Measurements from ENCODE around the gene PPIC. TPM values are rescaled to one million over a fixed set of nuclear protein-coding genes. Genes with fewer than 3 reads are reported as not detected.

Gene PPIC
- total RNA-seq (2022) (45.3 and 65.0 TPM in 2 replicates), Bru-seq, nascent RNA (percentile 67 among the genes with signal in this experiment), BruChase-seq, experiment 1, labeled RNA remaining after a 6-hour chase (percentile 76 among the genes with signal in this experiment), BruChase-seq, experiment 2, labeled RNA remaining after a 2-hour chase (percentile 73 among the genes with signal in this experiment)
- long read RNA-seq, transcript PPIC-201 (5 exons, 1,380 nt): major isoform, 196 of 200 reads
- long read RNA-seq, partial matches to known transcripts: 0 of 200 reads
- long read RNA-seq, other reads (novel, unspliced or antisense): 4 of 200 reads

DNA sequence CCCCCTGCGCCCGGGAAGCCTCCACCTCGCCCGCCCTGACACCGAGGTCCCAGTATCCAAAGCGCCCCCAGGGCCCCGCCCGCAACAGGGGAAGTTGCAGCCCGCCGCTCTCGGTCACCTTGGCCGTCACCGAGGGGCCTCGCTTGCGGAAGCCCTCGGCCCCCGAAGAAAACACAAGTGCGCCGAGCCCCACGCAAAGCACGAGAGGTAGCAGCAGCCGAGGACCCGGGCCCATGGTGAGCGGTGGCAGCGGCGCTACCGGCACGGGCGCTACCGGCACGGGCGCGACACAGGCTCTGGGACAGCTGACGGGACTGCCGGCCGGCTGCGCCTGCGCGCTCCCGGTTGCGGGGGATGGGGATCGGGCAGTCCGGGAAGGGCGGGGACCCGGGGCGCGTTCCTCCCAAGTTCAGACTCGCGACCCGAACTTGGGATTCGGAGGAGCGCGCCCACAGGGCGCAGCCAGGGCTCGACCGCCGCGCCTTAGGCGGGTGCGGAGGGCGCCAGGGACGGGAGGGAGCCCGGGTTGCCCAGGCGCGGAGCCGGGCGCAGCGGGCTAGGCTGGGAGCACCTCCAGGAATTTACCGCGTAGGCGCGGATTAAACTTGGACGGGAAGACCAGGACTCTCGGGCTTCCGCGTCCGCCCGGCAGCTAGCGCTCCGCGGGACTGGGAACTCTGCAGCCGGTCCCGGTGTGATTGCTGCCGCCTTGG lies at the start of gene PPIC:
Gene PPIC (minus strand): TSS at position 335 of the 713 bp plus-strand sequence. CDS start 100 bp downstream, at position 235.
- Mint-ChIP-seq H3K4me3 (ENCODE audit: unreplicated experiment) (peak within 1 kb of the TSS; percentile 80), H3K27me3 (ENCODE audit: insufficient read depth, unreplicated experiment) (no peaks in the 10 kb centered on the region), H3K9me3 (ENCODE audit: unreplicated experiment) (no peaks in the 10 kb centered on the region), H3K27ac (ENCODE audit: low read depth, unreplicated experiment) (peak within 1 kb of the TSS; percentile 86), H3K4me1 (ENCODE audit: insufficient read depth, unreplicated experiment) (peaks cover 38% of the 10 kb centered on the region), H3K36me3 (ENCODE audit: insufficient read depth, unreplicated experiment) (peaks cover 6% of the 10 kb centered on the region)
- BruUV-seq (replicated peaks): no TSS peak
- TF ChIP-seq, protein P1, sequence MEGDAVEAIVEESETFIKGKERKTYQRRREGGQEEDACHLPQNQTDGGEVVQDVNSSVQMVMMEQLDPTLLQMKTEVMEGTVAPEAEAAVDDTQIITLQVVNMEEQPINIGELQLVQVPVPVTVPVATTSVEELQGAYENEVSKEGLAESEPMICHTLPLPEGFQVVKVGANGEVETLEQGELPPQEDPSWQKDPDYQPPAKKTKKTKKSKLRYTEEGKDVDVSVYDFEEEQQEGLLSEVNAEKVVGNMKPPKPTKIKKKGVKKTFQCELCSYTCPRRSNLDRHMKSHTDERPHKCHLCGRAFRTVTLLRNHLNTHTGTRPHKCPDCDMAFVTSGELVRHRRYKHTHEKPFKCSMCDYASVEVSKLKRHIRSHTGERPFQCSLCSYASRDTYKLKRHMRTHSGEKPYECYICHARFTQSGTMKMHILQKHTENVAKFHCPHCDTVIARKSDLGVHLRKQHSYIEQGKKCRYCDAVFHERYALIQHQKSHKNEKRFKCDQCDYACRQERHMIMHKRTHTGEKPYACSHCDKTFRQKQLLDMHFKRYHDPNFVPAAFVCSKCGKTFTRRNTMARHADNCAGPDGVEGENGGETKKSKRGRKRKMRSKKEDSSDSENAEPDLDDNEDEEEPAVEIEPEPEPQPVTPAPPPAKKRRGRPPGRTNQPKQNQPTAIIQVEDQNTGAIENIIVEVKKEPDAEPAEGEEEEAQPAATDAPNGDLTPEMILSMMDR (IDR thresholded peaks at IDR 0.05; ENCODE audit: unreplicated experiment): no peak
- CTCF ChIA-PET: interaction anchor here (0.7 to 0.8 kb wide), 2 partner anchors 72 to 283 kb away, joined by 3 read pairs; no protein-coding TSS in a partner anchor
- intact Hi-C loops (cut with micrococcal nuclease): loop anchor here (1.0 to 5.0 kb wide), 6 partner anchors 51 to 854 kb away; partner anchors contain the start of genes PRDM6 and SNX24
- peak; percentile 88 for DNase-seq (ENCODE audit: unreplicated experiment)
- POLR2A ChIA-PET: interaction anchor here (0.7 to 2.4 kb wide), 14 partner anchors 9 to 497 kb away, joined by 3 to 12 read pairs (median 4); partner anchors contain the start of genes CSNK1G3 and SNX24

- intact Hi-C loops (cut with micrococcal nuclease): loop anchor here (5.0 kb wide), 1 partner anchor 48 kb away; the partner anchor contains the start of gene PPIC
- ChIA-PET POLR2A (interaction anchor here (0.8 kb wide), 1 partner anchor 15 kb away, joined by 4 read pairs; no protein-coding TSS in a partner anchor), CTCF (interaction anchor here (1.0 kb wide), 1 partner anchor 381 kb away, joined by 4 read pairs; no protein-coding TSS in a partner anchor)
These were observed 49.2 kb upstream of the PPIC start for GRCh38 chr5:123085638-123086286.

DNA sequence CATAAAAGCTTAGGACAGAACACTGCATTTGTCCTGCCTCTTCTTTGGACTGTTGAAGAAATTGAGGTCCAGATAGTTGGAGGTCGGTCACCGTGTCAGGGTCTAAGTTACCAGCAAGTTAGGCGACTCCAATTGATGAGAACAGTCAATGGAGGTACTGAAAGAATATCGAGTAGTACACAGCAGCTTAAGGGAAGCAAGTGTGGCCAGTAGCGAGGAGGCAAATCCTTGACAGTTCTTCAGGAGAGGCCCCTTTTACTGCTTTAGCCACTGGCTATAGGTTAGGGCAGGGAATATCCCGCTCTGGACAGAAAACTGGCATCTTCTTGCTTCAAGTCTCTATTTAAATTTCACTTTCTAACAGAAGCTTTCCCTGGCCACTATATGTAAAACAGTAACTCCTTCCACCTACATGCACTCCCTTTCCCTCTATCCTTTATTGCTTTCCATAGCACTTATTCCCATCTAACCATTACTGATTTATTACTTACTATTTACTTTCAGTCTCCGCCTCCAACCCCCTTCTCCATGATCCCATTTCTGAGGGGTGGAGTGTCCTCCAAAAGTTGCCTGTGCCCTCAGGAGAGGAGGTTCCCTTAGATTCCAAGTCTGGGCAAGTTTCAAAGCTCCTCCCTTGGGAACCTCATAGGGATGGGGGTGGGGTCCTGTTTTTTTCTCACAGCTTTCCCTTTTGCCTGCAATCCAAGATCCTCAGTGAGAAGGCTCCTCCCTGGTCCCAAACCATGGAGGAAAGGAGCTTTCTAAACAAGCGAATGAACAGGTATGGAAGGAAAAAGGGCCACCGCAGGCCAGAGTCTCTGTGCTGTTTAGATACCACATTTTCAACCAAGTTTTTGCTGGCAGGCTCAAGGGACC lies 48.4 kb upstream of the PPIC start:
- POLR2A ChIA-PET: interaction anchor here (0.8 kb wide), 1 partner anchor 15 kb away, joined by 4 read pairs; no protein-coding TSS in a partner anchor
- TF ChIP-seq, protein P1 (IDR thresholded peaks at IDR 0.05; ENCODE audit: unreplicated experiment): no peak
- no peak for DNase-seq (ENCODE audit: unreplicated experiment)
- intact Hi-C loops (cut with micrococcal nuclease): loop anchor here (5.0 kb wide), 1 partner anchor 48 kb away; the partner anchor contains the start of gene PPIC
- no TSS peak for BruUV-seq (replicated peaks)
- H3K27ac Mint-ChIP-seq (ENCODE audit: low read depth, unreplicated experiment): no peak overlapping the region
- H3K4me3 Mint-ChIP-seq (ENCODE audit: unreplicated experiment): no peak overlapping the region
- peaks cover 7% of the 10 kb centered on the region for H3K4me1 Mint-ChIP-seq (ENCODE audit: insufficient read depth, unreplicated experiment)
- CTCF ChIA-PET: interaction anchor here (0.6 to 1.0 kb wide), 5 partner anchors 15 to 408 kb away, joined by 3 to 4 read pairs (median 3); no protein-coding TSS in a partner anchor
- peaks cover 83% of the 10 kb centered on the region for H3K27me3 Mint-ChIP-seq (ENCODE audit: insufficient read depth, unreplicated experiment)
- H3K9me3 Mint-ChIP-seq (ENCODE audit: unreplicated experiment): no peaks in the 10 kb centered on the region
- no peaks in the 10 kb centered on the region for H3K36me3 Mint-ChIP-seq (ENCODE audit: insufficient read depth, unreplicated experiment)

More at GRCh38 chr5:123085638-123086286, 49.2 kb upstream of the PPIC start:
- TF ChIP-seq, protein P1 (IDR thresholded peaks at IDR 0.05; ENCODE audit: unreplicated experiment): no peak
- no peak overlapping the region for H3K27ac Mint-ChIP-seq (ENCODE audit: low read depth, unreplicated experiment)
- no peaks in the 10 kb centered on the region for H3K36me3 Mint-ChIP-seq (ENCODE audit: insufficient read depth, unreplicated experiment)
- H3K4me3 Mint-ChIP-seq (ENCODE audit: unreplicated experiment): no peak overlapping the region
- H3K4me1 Mint-ChIP-seq (ENCODE audit: insufficient read depth, unreplicated experiment): peaks cover 7% of the 10 kb centered on the region
- no peak for DNase-seq (ENCODE audit: unreplicated experiment)
- H3K9me3 Mint-ChIP-seq (ENCODE audit: unreplicated experiment): no peaks in the 10 kb centered on the region
- BruUV-seq (replicated peaks): no TSS peak
- peaks cover 81% of the 10 kb centered on the region for H3K27me3 Mint-ChIP-seq (ENCODE audit: insufficient read depth, unreplicated experiment)
